ENCODE measurements around the gene EDAR. TPM values are rescaled to one million over a fixed set of nuclear protein-coding genes. Genes with fewer than 3 reads are reported as not detected.

Gene EDAR
- total and polyA plus RNA-seq, 4 donors, result not detected

DNA sequence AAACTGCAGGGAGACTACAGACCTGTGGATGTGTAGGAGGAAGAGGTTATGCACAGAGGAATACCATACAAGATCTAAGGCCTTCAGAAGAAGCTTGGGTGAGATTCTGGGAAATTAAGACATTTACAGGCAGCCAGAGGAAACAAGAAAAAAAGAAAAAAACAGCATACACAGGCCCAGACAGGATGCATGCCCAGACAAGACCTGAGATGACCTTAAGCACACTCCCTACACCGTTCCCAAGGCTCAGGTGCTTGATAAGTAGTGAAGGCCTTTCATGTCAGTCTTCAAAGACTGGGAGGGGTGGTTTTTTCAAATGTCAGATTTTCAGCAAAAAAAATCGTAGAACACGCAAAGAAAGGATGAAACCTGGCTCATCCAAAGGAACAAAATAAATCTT lies 119.5 kb downstream of the EDAR start:
- DNase-seq (no peak), ATAC-seq (ENCODE audit: low FRiP score) (no peak)
- intact Hi-C loops (cut with DNase I), result no loop called here
- 95 to 96% methylated on average over 3 of the region's 3 CpGs for WGBS, 2 donors
- Histone ChIP-seq H3K27ac (ENCODE audit: low read depth in 1 of 2, low read length in 2 of 2) (no peak overlapping the region), H3K4me1 (ENCODE audit: control insufficient read depth in 1 of 2, insufficient read depth in 2 of 2, low read length in 2 of 2) (no peaks in the 10 kb centered on the region), H3K9me3 (ENCODE audit: control insufficient read depth, low read length) (peaks cover 3% of the 10 kb centered on the region), H3K4me3 (ENCODE audit: low read length in 2 of 2) (no peak overlapping the region), H3K36me3 (ENCODE audit: control insufficient read depth in 1 of 2, insufficient read depth in 2 of 2, low read length in 1 of 2) (no peaks in the 10 kb centered on the region), H3K27me3 (ENCODE audit: control insufficient read depth in 1 of 2, insufficient read depth in 2 of 2, low read length in 1 of 2) (no peaks in the 10 kb centered on the region)

DNA sequence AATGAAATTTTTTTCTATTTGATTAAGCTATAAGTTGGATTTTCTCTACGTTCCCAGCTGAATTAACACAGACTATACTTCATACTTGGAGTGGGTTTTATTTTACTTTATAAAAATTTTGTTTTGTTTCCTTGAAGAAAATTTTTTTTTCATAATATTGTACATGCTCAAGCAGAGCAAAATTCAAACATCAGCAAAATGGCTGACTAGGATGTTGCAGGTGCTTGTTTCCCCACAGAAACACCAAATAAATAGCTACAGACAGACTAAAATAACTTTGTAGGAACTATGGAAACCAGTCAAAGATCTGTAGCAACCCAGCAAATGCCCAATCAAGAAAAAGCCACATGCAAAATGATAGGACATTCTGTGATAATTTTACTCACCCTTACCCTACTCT lies 120.1 kb downstream of the EDAR start:
- intact Hi-C loops (cut with DNase I), result no loop called here
- no peaks in the 10 kb centered on the region for H3K36me3 ChIP-seq (ENCODE audit: control insufficient read depth in 1 of 2, insufficient read depth in 2 of 2, low read length in 1 of 2)
- peaks cover 3% of the 10 kb centered on the region for H3K9me3 ChIP-seq (ENCODE audit: control insufficient read depth, low read length)
- H3K4me3 ChIP-seq (ENCODE audit: low read length in 2 of 2), result no peak overlapping the region
- no peaks in the 10 kb centered on the region for H3K27me3 ChIP-seq (ENCODE audit: control insufficient read depth in 1 of 2, insufficient read depth in 2 of 2, low read length in 1 of 2)
- ATAC-seq (ENCODE audit: low FRiP score) (no peak), DNase-seq (no peak)
- no peaks in the 10 kb centered on the region for H3K4me1 ChIP-seq (ENCODE audit: control insufficient read depth in 1 of 2, insufficient read depth in 2 of 2, low read length in 2 of 2)
- no peak overlapping the region for H3K27ac ChIP-seq (ENCODE audit: low read depth in 1 of 2, low read length in 2 of 2)
- WGBS, 2 donors, result 69 to 77% methylated on average over 1 of the region's 1 CpG

DNA sequence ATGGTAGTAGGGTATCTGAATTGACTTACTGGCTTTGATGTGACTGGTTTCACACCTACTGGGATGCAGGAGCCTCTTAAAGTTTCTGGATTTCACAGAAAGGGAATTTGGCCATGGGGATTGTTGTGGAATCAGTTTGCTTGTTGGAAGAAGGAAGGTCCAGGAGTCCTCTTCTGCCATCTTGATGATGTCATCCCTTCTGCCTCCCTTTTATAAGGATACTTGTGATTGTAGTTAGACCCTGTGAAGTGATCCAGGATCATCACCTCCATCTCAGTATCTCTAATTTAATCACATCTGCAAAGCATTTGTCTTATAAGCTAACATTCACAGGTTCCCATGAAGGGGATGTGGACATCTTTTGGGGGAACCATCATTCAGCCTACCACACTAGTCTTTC lies 123.0 kb downstream of the EDAR start:
- Histone ChIP-seq H3K4me3 (ENCODE audit: low read length in 2 of 2) (no peak overlapping the region), H3K36me3 (ENCODE audit: control insufficient read depth in 1 of 2, insufficient read depth in 2 of 2, low read length in 1 of 2) (no peaks in the 10 kb centered on the region), H3K4me1 (ENCODE audit: control insufficient read depth in 1 of 2, insufficient read depth in 2 of 2, low read length in 2 of 2) (no peaks in the 10 kb centered on the region), H3K27me3 (ENCODE audit: control insufficient read depth in 1 of 2, insufficient read depth in 2 of 2, low read length in 1 of 2) (no peaks in the 10 kb centered on the region), H3K27ac (ENCODE audit: low read depth in 1 of 2, low read length in 2 of 2) (no peak overlapping the region), H3K9me3 (ENCODE audit: control insufficient read depth, low read length) (peaks cover 3% of the 10 kb centered on the region)
- DNase-seq (no peak), ATAC-seq (ENCODE audit: low FRiP score) (no peak)
- intact Hi-C loops (cut with DNase I), result no loop called here

DNA sequence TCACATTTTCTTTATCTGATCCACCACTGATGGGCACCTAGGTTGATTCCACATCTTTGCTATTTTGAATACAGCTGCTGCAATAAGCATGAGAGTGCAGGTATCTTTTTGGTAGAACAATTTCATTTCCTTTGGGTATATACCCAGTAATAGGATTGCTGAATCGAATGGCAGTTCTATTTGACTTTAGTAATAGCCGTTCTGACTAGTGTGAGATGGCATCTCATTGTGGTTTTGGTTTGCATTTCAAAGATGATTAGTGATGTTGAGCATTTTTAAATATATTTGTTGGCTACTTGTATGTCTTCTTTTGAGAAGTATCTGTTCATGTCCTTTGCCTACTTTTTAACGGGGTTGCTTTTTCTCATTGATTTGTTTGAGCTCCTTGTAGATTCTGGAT lies 130.1 kb downstream of the EDAR start:
- 98 to 100% methylated on average over 3 of the region's 3 CpGs for WGBS, 2 donors
- ATAC-seq (ENCODE audit: low FRiP score), result no peak
- H3K4me1 ChIP-seq (ENCODE audit: control insufficient read depth in 1 of 2, insufficient read depth in 2 of 2, low read length in 2 of 2), result no peaks in the 10 kb centered on the region

DNA sequence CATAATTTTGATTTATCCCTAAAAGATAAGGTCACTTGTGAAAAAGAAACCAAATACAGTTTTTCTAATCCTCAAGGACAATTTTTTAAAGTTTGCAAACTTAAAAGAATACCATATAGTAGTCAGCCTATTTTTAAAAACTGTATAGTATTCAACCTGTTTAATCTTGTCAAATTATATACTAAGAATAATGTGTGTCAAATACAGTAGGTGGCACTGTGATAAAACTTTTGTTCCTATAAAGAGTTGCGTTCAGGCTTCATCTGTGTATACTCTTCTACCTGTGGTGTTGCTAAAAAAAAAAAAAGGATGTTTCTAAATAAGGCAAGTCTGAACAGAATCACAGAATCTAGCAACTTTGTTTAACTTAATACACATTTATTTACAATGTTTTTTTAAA lies 133.8 kb downstream of the EDAR start:
- Histone ChIP-seq H3K4me1 (ENCODE audit: control insufficient read depth in 1 of 2, insufficient read depth in 2 of 2, low read length in 2 of 2) (no peaks in the 10 kb centered on the region), H3K9me3 (ENCODE audit: control insufficient read depth, low read length) (no peaks in the 10 kb centered on the region), H3K4me3 (ENCODE audit: low read length in 2 of 2) (no peak overlapping the region), H3K27ac (ENCODE audit: low read depth in 1 of 2, low read length in 2 of 2) (no peak overlapping the region), H3K27me3 (ENCODE audit: control insufficient read depth in 1 of 2, insufficient read depth in 2 of 2, low read length in 1 of 2) (no peaks in the 10 kb centered on the region), H3K36me3 (ENCODE audit: control insufficient read depth in 1 of 2, insufficient read depth in 2 of 2, low read length in 1 of 2) (no peaks in the 10 kb centered on the region)
- ATAC-seq (ENCODE audit: low FRiP score) (no peak), DNase-seq (no peak)
- intact Hi-C loops (cut with DNase I), result no loop called here
- 16 to 24% methylated on average over 1 of the region's 1 CpG for WGBS, 2 donors

More for the DNA sequence above, 130.1 kb downstream of the EDAR start:
- no peaks in the 10 kb centered on the region for H3K9me3 ChIP-seq (ENCODE audit: control insufficient read depth, low read length)
- H3K36me3 ChIP-seq (ENCODE audit: control insufficient read depth in 1 of 2, insufficient read depth in 2 of 2, low read length in 1 of 2), result no peaks in the 10 kb centered on the region
- H3K27ac ChIP-seq (ENCODE audit: low read depth in 1 of 2, low read length in 2 of 2), result no peak overlapping the region
- no peaks in the 10 kb centered on the region for H3K27me3 ChIP-seq (ENCODE audit: control insufficient read depth in 1 of 2, insufficient read depth in 2 of 2, low read length in 1 of 2)
- DNase-seq, result no peak
- no peak overlapping the region for H3K4me3 ChIP-seq (ENCODE audit: low read length in 2 of 2)
- intact Hi-C loops (cut with DNase I), result no loop called here

DNA sequence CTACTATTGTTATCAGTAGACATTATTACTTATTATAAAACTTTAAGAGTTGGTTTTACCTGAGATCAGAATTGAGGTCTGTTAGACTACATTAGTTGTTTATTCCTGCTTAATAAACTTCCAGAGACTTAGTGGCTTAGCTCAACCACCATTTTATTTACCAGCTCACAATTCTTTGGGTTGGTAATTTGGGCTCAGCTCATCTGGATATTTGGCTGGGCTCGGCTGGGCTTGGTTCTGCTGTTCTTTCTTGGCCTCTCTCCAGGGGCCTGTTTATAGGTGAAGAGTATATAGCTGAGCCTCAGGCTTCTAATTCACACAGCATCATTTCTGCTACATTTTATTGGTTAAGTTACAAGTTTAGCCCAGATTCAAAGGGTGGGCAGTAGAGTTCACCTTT lies 134.5 kb downstream of the EDAR start:
- H3K36me3 ChIP-seq (ENCODE audit: control insufficient read depth in 1 of 2, insufficient read depth in 2 of 2, low read length in 1 of 2), result no peaks in the 10 kb centered on the region
- H3K4me3 ChIP-seq (ENCODE audit: low read length in 2 of 2), result no peak overlapping the region
- 36 to 46% methylated on average over 1 of the region's 1 CpG for WGBS, 2 donors
- no peak overlapping the region for H3K27ac ChIP-seq (ENCODE audit: low read depth in 1 of 2, low read length in 2 of 2)
- intact Hi-C loops (cut with DNase I), result no loop called here
- DNase-seq, result no peak
- ATAC-seq (ENCODE audit: low FRiP score), result no peak
- H3K27me3 ChIP-seq (ENCODE audit: control insufficient read depth in 1 of 2, insufficient read depth in 2 of 2, low read length in 1 of 2), result no peaks in the 10 kb centered on the region
- H3K9me3 ChIP-seq (ENCODE audit: control insufficient read depth, low read length), result no peaks in the 10 kb centered on the region
- no peaks in the 10 kb centered on the region for H3K4me1 ChIP-seq (ENCODE audit: control insufficient read depth in 1 of 2, insufficient read depth in 2 of 2, low read length in 2 of 2)

DNA sequence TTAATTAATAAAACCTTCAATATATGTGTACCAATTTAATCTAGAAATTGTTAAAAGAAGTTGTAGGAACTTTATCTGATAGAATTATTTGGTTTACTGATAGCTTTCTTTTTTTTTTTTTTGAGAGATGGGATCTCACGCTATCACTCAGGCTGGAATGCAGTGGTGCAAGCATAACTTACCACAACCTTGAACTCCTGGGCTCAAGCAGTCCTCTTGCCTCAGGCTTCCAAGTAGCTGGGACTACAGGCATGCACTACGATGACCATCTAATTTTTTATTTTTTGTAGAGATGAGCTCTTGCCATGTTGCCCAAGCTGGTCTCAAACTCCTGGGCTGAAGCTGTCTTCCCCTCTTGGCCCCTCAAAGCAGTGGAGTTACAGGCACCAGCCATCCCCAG lies 135.6 kb downstream of the EDAR start:
- Histone ChIP-seq H3K27me3 (ENCODE audit: control insufficient read depth in 1 of 2, insufficient read depth in 2 of 2, low read length in 1 of 2) (no peaks in the 10 kb centered on the region), H3K4me1 (ENCODE audit: control insufficient read depth in 1 of 2, insufficient read depth in 2 of 2, low read length in 2 of 2) (no peaks in the 10 kb centered on the region), H3K27ac (ENCODE audit: low read depth in 1 of 2, low read length in 2 of 2) (no peak overlapping the region), H3K9me3 (ENCODE audit: control insufficient read depth, low read length) (no peaks in the 10 kb centered on the region), H3K36me3 (ENCODE audit: control insufficient read depth in 1 of 2, insufficient read depth in 2 of 2, low read length in 1 of 2) (no peaks in the 10 kb centered on the region), H3K4me3 (ENCODE audit: low read length in 2 of 2) (no peak overlapping the region)
- WGBS, 2 donors, result 86 to 88% methylated on average over 2 of the region's 2 CpGs
- DNase-seq (no peak), ATAC-seq (ENCODE audit: low FRiP score) (no peak)
- intact Hi-C loops (cut with DNase I), result no loop called here

DNA sequence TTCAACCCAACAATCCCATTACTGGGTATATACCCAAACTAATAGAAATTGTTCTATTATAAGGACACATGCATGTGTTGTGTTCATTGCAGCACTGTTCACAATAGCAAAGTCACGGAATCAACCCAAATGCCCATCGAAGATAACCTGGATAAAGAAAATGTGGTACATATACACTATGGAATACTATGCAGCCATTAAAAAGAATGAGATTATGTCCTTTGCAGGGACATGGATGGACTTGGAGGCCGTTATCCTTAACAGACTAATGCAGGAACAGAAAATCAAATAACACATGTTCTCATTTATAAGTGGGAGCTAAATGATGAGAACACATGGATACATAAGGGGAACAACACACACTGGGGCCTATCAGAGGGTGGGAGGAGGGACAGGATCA lies 136.6 kb downstream of the EDAR start:
- intact Hi-C loops (cut with DNase I), result no loop called here
- no peak overlapping the region for H3K4me3 ChIP-seq (ENCODE audit: low read length in 2 of 2)
- DNase-seq, result no peak
- no peaks in the 10 kb centered on the region for H3K27me3 ChIP-seq (ENCODE audit: control insufficient read depth in 1 of 2, insufficient read depth in 2 of 2, low read length in 1 of 2)
- no peak for ATAC-seq (ENCODE audit: low FRiP score)
- no peaks in the 10 kb centered on the region for H3K4me1 ChIP-seq (ENCODE audit: control insufficient read depth in 1 of 2, insufficient read depth in 2 of 2, low read length in 2 of 2)
- 98% methylated on average over 3 of the region's 3 CpGs for WGBS, 2 donors
- H3K9me3 ChIP-seq (ENCODE audit: control insufficient read depth, low read length), result no peaks in the 10 kb centered on the region
- H3K27ac ChIP-seq (ENCODE audit: low read depth in 1 of 2, low read length in 2 of 2), result no peak overlapping the region
- H3K36me3 ChIP-seq (ENCODE audit: control insufficient read depth in 1 of 2, insufficient read depth in 2 of 2, low read length in 1 of 2), result no peaks in the 10 kb centered on the region

DNA sequence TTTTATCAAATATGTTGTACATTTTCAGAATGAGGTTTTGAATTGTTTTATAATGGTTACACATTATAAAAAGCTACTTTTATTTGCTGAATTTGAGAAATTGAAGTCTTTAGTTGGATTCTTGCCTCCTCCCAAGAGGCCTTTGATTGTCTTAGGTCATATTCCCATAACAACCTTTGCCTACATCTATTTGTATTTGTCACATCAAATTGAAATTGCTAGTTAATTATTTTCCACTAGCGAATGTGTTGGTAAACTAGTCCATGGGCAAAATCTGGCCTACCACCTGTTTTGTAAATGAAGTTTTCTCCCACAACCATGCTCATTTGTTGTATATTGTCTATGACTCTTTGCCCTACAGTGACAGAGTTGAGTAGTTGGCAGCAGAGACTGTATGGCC lies 142.0 kb downstream of the EDAR start:
- Histone ChIP-seq H3K4me3 (ENCODE audit: low read length in 2 of 2) (no peak overlapping the region), H3K27me3 (ENCODE audit: control insufficient read depth in 1 of 2, insufficient read depth in 2 of 2, low read length in 1 of 2) (no peaks in the 10 kb centered on the region), H3K4me1 (ENCODE audit: control insufficient read depth in 1 of 2, insufficient read depth in 2 of 2, low read length in 2 of 2) (no peaks in the 10 kb centered on the region), H3K27ac (ENCODE audit: low read depth in 1 of 2, low read length in 2 of 2) (no peak overlapping the region), H3K36me3 (ENCODE audit: control insufficient read depth in 1 of 2, insufficient read depth in 2 of 2, low read length in 1 of 2) (no peaks in the 10 kb centered on the region), H3K9me3 (ENCODE audit: control insufficient read depth, low read length) (no peaks in the 10 kb centered on the region)
- DNase-seq, result no peak
- no peak for ATAC-seq (ENCODE audit: low FRiP score)
- 97 to 98% methylated on average over 1 of the region's 1 CpG for WGBS, 2 donors
- intact Hi-C loops (cut with DNase I), result no loop called here

DNA sequence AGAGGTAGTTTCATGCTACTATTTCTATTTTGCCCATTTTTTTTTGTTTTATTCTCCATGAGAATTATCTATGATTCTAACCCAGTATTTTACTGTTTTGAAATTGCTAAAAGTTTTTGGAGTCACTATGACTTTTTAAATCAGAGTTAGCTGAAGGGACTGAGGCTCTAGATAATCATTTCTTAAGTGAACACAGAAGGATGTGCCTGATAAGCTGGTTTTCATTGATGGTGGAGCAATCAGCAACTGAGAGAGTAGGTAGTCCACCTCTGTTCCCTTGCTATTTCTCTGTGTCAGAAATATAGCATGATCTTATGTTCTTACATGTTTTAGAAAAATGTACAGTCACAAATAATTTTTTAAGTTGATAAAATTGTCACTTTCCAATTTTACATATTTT lies 143.1 kb downstream of the EDAR start:
- ATAC-seq (ENCODE audit: low FRiP score), result no peak
- no peaks in the 10 kb centered on the region for H3K36me3 ChIP-seq (ENCODE audit: control insufficient read depth in 1 of 2, insufficient read depth in 2 of 2, low read length in 1 of 2)
- H3K27ac ChIP-seq (ENCODE audit: low read depth in 1 of 2, low read length in 2 of 2), result no peak overlapping the region
- intact Hi-C loops (cut with DNase I), result no loop called here
- H3K4me1 ChIP-seq (ENCODE audit: control insufficient read depth in 1 of 2, insufficient read depth in 2 of 2, low read length in 2 of 2), result no peaks in the 10 kb centered on the region
- no peaks in the 10 kb centered on the region for H3K9me3 ChIP-seq (ENCODE audit: control insufficient read depth, low read length)
- DNase-seq, result no peak
- no peaks in the 10 kb centered on the region for H3K27me3 ChIP-seq (ENCODE audit: control insufficient read depth in 1 of 2, insufficient read depth in 2 of 2, low read length in 1 of 2)
- no peak overlapping the region for H3K4me3 ChIP-seq (ENCODE audit: low read length in 2 of 2)
